ENCODE measurements around the gene CYFIP2.

DNA sequence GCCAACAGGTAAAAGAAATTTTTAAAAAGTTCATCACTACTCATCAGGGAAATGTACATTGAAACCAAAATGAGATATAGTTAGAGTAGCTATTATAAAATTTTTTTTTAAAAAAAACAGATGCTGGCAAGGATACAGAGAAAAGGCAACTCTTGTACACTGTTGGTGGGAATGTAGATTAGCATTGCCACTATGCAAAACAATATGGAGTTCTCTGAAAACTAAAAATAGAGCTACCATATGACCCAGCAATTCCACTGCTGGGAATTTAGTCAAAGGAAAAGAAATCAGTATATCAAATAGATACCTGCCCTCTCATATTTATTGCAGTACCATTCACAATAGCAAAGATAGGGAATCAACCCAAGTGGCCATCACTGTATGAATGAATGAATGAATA, 149.9 kb downstream of the CYFIP2 start:
- TF ChIP-seq, protein P1, sequence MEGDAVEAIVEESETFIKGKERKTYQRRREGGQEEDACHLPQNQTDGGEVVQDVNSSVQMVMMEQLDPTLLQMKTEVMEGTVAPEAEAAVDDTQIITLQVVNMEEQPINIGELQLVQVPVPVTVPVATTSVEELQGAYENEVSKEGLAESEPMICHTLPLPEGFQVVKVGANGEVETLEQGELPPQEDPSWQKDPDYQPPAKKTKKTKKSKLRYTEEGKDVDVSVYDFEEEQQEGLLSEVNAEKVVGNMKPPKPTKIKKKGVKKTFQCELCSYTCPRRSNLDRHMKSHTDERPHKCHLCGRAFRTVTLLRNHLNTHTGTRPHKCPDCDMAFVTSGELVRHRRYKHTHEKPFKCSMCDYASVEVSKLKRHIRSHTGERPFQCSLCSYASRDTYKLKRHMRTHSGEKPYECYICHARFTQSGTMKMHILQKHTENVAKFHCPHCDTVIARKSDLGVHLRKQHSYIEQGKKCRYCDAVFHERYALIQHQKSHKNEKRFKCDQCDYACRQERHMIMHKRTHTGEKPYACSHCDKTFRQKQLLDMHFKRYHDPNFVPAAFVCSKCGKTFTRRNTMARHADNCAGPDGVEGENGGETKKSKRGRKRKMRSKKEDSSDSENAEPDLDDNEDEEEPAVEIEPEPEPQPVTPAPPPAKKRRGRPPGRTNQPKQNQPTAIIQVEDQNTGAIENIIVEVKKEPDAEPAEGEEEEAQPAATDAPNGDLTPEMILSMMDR (IDR thresholded peaks at IDR 0.05) = no peak
- no peak for TF ChIP-seq POLR2A (IDR thresholded peaks at IDR 0.05)

Data from stomach (tissue), 4 donors.